ENCODE data around the gene ZNF30. TPM values are rescaled to one million over a fixed set of nuclear protein-coding genes. Genes with fewer than 3 reads are reported as not detected.

ZNF30 gene
- total and polyA plus RNA-seq, 3 experiments from 2014 or later: 6.4 to 7.4 (median 6.9) TPM

DNA sequence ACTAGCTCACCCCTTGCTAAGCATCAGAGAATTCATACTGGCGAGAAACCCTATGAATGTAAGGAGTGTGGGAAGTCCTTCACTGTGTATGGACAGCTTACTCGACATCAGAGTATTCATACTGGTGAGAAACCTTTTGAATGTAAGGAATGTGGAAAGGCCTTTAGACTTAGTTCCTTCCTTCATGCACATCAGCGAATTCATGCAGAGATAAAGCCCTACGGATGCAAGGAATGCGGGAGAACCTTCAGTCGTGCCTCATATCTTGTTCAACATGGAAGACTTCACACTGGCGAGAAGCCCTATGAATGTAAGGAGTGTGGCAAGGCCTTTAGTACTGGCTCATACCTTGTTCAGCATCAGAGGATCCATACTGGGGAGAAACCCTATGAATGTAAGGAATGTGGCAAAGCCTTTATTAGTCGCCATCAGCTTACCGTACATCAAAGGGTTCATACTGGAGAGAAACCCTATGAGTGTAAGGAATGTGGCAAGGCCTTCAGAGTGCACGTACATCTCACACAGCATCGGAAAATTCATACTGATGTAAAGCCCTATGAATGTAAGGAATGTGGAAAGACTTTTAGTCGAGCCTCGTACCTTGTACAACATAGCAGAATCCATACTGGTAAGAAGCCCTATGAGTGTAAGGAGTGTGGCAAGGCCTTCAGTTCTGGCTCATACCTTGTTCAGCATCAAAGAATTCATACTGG is 17.3 kb downstream of the ZNF30 start:
- H3K27ac Mint-ChIP-seq: no peak overlapping the region
- no peak for DNase-seq
- Histone ChIP-seq H3K4me3 (ENCODE audit: low read length) (peak overlapping the region; percentile 28), H3K36me3 (ENCODE audit: insufficient read depth, low read length) (peaks cover 14% of the 10 kb centered on the region), H3K27me3 (ENCODE audit: insufficient read depth, low read length, poor library complexity, severe bottlenecking) (no peaks in the 10 kb centered on the region), H3K27ac (ENCODE audit: low read depth, low read length) (no peak overlapping the region), H3K4me1 (ENCODE audit: insufficient read depth, low read length) (no peaks in the 10 kb centered on the region), H3K9me3 (ENCODE audit: low read length) (peaks cover 35% of the 10 kb centered on the region)
- peaks cover 22 to 81% (median 52%) of the 10 kb centered on the region in 3 donors for H3K36me3 Mint-ChIP-seq
- ChIA-PET POLR2A (no interaction called here), CTCF (no interaction called here)
- H3K4me3 Mint-ChIP-seq: no peak overlapping the region
- no peaks in the 10 kb centered on the region for H3K27me3 Mint-ChIP-seq
- H3K9me3 Mint-ChIP-seq: peaks cover 37 to 83% (median 74%) of the 10 kb centered on the region in 5 donors
- H3K4me1 Mint-ChIP-seq: peaks cover 0 to 1% (median 0%) of the 10 kb centered on the region in 3 donors

- CTCF ChIA-PET: no interaction called here
- H3K4me1 Mint-ChIP-seq: peaks cover 0 to 3% (median 0%) of the 10 kb centered on the region in 3 donors
- peaks cover 34 to 80% (median 76%) of the 10 kb centered on the region in 3 donors for H3K36me3 Mint-ChIP-seq
- POLR2A ChIA-PET: interaction anchor here (0.5 to 0.9 kb wide), 2 partner anchors 10 to 58 kb away, joined by 3 read pairs; no protein-coding TSS in a partner anchor
- H3K4me3 Mint-ChIP-seq: no peak overlapping the region
- Histone ChIP-seq H3K27me3 (ENCODE audit: insufficient read depth, low read length, poor library complexity, severe bottlenecking) (no peaks in the 10 kb centered on the region), H3K4me1 (ENCODE audit: insufficient read depth, low read length) (no peaks in the 10 kb centered on the region), H3K36me3 (ENCODE audit: insufficient read depth, low read length) (peaks cover 9% of the 10 kb centered on the region), H3K27ac (ENCODE audit: low read depth, low read length) (no peak overlapping the region), H3K4me3 (ENCODE audit: low read length) (no peak overlapping the region), H3K9me3 (ENCODE audit: low read length) (peaks cover 65% of the 10 kb centered on the region)
- H3K27me3 Mint-ChIP-seq: no peaks in the 10 kb centered on the region
- DNase-seq: no peak
- H3K9me3 Mint-ChIP-seq: peaks cover 66 to 93% (median 90%) of the 10 kb centered on the region in 5 donors
- H3K27ac Mint-ChIP-seq: no peak overlapping the region
Observed at GRCh38 chr19:34953092-34953491, 26.4 kb downstream of the ZNF30 start.

DNA sequence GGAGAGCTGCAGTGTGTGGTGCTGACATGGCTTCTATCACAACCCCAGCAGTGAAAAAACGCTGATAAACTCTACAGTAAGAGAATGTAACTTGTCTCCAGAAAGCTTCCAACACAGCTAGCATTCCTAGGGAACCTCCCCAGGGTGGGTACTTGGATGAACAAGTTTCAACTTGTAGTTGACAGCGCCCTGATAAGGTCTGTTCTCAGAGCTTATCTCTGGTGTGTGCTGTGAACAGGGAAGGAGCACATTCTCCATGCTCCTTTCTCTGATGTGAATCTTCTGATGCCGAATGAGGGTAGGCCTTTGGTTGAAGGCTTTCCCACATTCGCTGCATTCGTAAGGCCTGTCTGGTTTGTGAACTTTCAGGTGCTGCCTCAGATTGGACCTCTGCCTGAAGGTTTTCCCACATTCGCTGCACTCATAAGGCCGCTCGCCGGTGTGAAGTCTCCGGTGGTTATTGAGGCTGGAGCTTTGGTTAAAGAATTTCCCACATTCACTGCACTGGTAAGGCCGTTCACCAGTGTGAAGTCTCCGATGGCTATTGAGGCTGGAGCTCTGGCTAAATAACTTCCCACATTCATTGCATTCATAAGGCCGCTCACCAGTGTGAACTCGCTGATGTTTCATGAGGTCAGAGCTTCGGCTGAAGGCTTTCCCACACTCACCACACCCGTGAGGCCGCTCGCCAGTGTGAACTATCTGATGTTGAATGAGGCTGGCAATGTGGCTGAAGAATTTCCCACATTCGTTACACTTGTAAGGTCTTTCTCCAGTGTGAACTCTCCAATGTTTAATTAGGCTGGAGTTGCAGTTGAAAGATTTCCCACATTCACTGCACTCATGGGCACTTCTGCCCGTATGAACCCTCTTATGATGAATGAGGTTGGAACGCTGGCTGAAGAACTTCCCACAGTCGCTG is 31.4 kb downstream of the ZNF30 start:
- H3K9me3 ChIP-seq (ENCODE audit: low read length): peaks cover 87% of the 10 kb centered on the region
- no peak overlapping the region for H3K27ac Mint-ChIP-seq
- ChIA-PET CTCF (interaction anchor here (0.7 to 1.4 kb wide), 3 partner anchors 56 to 119 kb away, joined by 3 to 4 read pairs (median 3); no protein-coding TSS in a partner anchor), POLR2A (interaction anchor here (1.0 kb wide), 1 partner anchor 31 kb away, joined by 3 read pairs; the partner anchor contains the start of gene ZNF30)
- DNase-seq: no peak
- peak overlapping the region; percentile 2 for H3K4me3 ChIP-seq (ENCODE audit: low read length)
- peaks cover 55 to 92% (median 88%) of the 10 kb centered on the region in 3 donors for H3K36me3 Mint-ChIP-seq
- no peaks in the 10 kb centered on the region for H3K27me3 Mint-ChIP-seq
- no peak overlapping the region for H3K27ac ChIP-seq (ENCODE audit: low read depth, low read length)
- H3K36me3 ChIP-seq (ENCODE audit: insufficient read depth, low read length): peaks cover 47% of the 10 kb centered on the region
- peaks cover 66 to 98% (median 94%) of the 10 kb centered on the region in 5 donors for H3K9me3 Mint-ChIP-seq
- H3K4me1 Mint-ChIP-seq: peaks cover 16 to 28% (median 25%) of the 10 kb centered on the region in 3 donors
- H3K27me3 ChIP-seq (ENCODE audit: insufficient read depth, low read length, poor library complexity, severe bottlenecking): no peaks in the 10 kb centered on the region
- H3K4me3 Mint-ChIP-seq: no peak overlapping the region
- H3K4me1 ChIP-seq (ENCODE audit: insufficient read depth, low read length): peaks cover 19% of the 10 kb centered on the region

GRCh38 chr19:34959021-34959420 is 32.3 kb downstream of the ZNF30 start:
- Histone ChIP-seq H3K36me3 (ENCODE audit: insufficient read depth, low read length) (peaks cover 47% of the 10 kb centered on the region), H3K4me1 (ENCODE audit: insufficient read depth, low read length) (peaks cover 21% of the 10 kb centered on the region), H3K27ac (ENCODE audit: low read depth, low read length) (no peak overlapping the region), H3K9me3 (ENCODE audit: low read length) (peaks cover 78% of the 10 kb centered on the region), H3K27me3 (ENCODE audit: insufficient read depth, low read length, poor library complexity, severe bottlenecking) (no peaks in the 10 kb centered on the region), H3K4me3 (ENCODE audit: low read length) (peak overlapping the region; percentile 21)
- Mint-ChIP-seq H3K4me1 (peaks cover 19 to 31% (median 27%) of the 10 kb centered on the region in 3 donors), H3K4me3 (no peak overlapping the region), H3K27ac (no peak overlapping the region), H3K27me3 (no peaks in the 10 kb centered on the region), H3K9me3 (peaks cover 57 to 91% (median 87%) of the 10 kb centered on the region in 5 donors), H3K36me3 (peaks cover 50 to 87% (median 81%) of the 10 kb centered on the region in 3 donors)
- ChIA-PET POLR2A (no interaction called here), CTCF (interaction anchor here (0.9 kb wide), 1 partner anchor 120 kb away, joined by 3 read pairs; no protein-coding TSS in a partner anchor)
- DNase-seq: no peak

DNA sequence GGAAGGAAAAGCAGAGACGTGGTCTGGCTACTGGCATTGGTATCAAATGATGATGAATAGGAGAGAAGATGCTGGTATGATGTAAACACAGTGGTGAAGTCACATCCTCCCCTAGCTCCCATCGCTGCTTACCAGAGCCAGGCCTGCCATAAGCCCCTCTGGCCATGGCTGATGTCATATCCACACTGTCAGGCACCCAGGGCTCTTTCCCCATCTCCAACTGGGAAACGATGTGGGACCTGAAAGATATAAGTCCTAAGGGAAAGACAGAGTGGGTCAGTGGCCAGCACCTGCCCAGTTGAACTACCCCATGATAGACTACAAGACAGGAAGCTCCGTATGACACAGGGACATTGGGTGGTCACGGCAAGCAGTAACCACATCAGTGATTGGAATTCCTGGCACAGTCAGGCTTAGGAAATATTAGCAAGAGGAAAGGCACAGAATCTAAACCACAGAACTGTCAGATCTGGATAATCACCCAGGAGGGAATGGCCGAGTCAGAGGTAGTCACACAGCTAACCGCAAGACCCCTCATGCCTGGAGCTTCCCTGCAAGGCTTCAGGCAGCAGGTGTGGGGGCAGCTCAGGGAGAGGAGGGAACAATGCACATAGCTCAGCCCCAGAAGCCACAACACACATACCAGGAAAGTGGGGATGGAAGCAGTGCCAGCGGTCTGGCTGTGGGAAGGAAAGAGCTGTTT is 33.6 kb downstream of the ZNF30 start:
- no peak for DNase-seq
- no peaks in the 10 kb centered on the region for H3K27me3 ChIP-seq (ENCODE audit: insufficient read depth, low read length, poor library complexity, severe bottlenecking)
- CTCF ChIA-PET: interaction anchor here (0.9 to 2.2 kb wide), 6 partner anchors 11 to 86 kb away, joined by 3 to 8 read pairs (median 4); no protein-coding TSS in a partner anchor

DNA sequence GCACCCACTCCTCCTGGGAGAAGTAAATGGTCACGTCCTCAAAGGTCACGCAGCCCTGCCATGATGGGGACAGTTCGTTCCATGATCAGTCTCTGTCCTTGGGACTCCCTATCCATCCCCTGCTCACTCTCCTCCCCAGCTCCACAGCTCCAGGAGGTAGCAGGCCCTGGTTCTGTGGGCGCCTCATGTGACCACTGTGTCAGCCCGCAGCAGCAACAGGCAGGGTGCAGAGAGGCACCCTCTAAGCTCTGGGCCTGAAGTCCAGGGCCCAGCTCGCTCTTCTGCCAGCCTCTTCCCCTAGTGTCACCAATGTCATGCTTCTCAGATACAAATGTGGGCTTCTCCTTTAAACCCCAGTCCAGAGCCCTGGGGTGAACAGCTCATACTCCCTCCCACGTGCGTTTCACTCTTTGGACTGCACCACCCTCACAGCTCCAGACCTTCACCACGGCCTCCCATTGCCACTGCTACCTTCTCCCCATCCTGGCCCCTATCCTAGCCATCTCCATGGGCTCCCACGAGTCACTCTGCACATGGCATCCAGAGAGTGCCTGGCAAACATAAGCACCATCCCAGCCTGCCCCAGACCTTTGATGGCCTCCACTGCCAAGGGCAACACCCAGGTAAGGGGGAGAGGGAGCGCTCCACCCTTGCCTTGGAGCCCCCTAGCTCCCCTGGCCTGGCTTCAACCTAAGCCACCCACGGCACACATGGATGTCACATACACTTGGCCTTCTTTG is 34.4 kb downstream of the ZNF30 start:
- Mint-ChIP-seq H3K36me3 (peaks cover 48 to 74% (median 72%) of the 10 kb centered on the region in 3 donors), H3K27me3 (no peaks in the 10 kb centered on the region), H3K4me3 (peak overlapping the region in 5 of 7 donors; percentile 90 to 97 (median 95)), H3K4me1 (peaks cover 19 to 40% (median 27%) of the 10 kb centered on the region in 3 donors), H3K9me3 (peaks cover 50 to 80% (median 77%) of the 10 kb centered on the region in 5 donors), H3K27ac (peak overlapping the region in 6 of 8 donors; percentile 38 to 96 (median 83))
- H3K27ac ChIP-seq (ENCODE audit: low read depth, low read length): no peak overlapping the region
- DNase-seq: no peak
- ChIA-PET POLR2A (no interaction called here), CTCF (interaction anchor here (0.9 to 2.2 kb wide), 6 partner anchors 10 to 85 kb away, joined by 3 to 8 read pairs (median 4); no protein-coding TSS in a partner anchor)
- H3K27me3 ChIP-seq (ENCODE audit: insufficient read depth, low read length, poor library complexity, severe bottlenecking): no peaks in the 10 kb centered on the region
- H3K4me3 ChIP-seq (ENCODE audit: low read length): peak overlapping the region; percentile 80
- peaks cover 47% of the 10 kb centered on the region for H3K36me3 ChIP-seq (ENCODE audit: insufficient read depth, low read length)
- H3K4me1 ChIP-seq (ENCODE audit: insufficient read depth, low read length): peaks cover 21% of the 10 kb centered on the region
- H3K9me3 ChIP-seq (ENCODE audit: low read length): peaks cover 69% of the 10 kb centered on the region

More for the DNA sequence above, 33.6 kb downstream of the ZNF30 start:
- peaks cover 50 to 81% (median 76%) of the 10 kb centered on the region in 3 donors for H3K36me3 Mint-ChIP-seq
- H3K27ac Mint-ChIP-seq: peak overlapping the region in 3 of 8 donors; percentile 3 to 47 (median 32)
- Histone ChIP-seq H3K27ac (ENCODE audit: low read depth, low read length) (no peak overlapping the region), H3K4me1 (ENCODE audit: insufficient read depth, low read length) (peaks cover 21% of the 10 kb centered on the region), H3K9me3 (ENCODE audit: low read length) (peaks cover 76% of the 10 kb centered on the region), H3K4me3 (ENCODE audit: low read length) (peak overlapping the region; percentile 23), H3K36me3 (ENCODE audit: insufficient read depth, low read length) (peaks cover 47% of the 10 kb centered on the region)
- H3K4me3 Mint-ChIP-seq: peak overlapping the region; percentile 3 to 79 (median 70)
- POLR2A ChIA-PET: no interaction called here
- H3K27me3 Mint-ChIP-seq: no peaks in the 10 kb centered on the region
- peaks cover 19 to 40% (median 27%) of the 10 kb centered on the region in 3 donors for H3K4me1 Mint-ChIP-seq
- peaks cover 51 to 81% (median 79%) of the 10 kb centered on the region in 5 donors for H3K9me3 Mint-ChIP-seq
